Neural crest cell (in vitro differentiated cells): Measurements from ENCODE around the gene PTPRG. TPM values are rescaled to one million over a fixed set of nuclear protein-coding genes. Genes with fewer than 3 reads are reported as not detected.
A peak's percentile ranks its signal among the peaks of the same experiment; 100 is the strongest.

Experiments
- DNase-seq: peaks from one replicate; pipeline ENCODE4 v3.0.0; 2021; ENCODE audit warnings: low read depth, mixed read lengths, low spot score
- H3K27ac Mint-ChIP-seq: one replicate; pipeline ENCODE4 v1.8.0; 2021; ENCODE audit warnings: mild to moderate bottlenecking, mixed read lengths; ENCODE audit not compliant: unreplicated experiment
- H3K27me3 Mint-ChIP-seq: 2 replicates; pipeline ENCODE4 v1.8.0; 2021; ENCODE audit warnings: low read depth, mild to moderate bottlenecking, mixed read lengths
- H3K36me3 Mint-ChIP-seq: 2 replicates; pipeline ENCODE4 v1.8.0; 2021; ENCODE audit warnings: low read depth, mild to moderate bottlenecking, mixed read lengths
- H3K4me1 Mint-ChIP-seq: 2 replicates; pipeline ENCODE4 v1.8.0; 2021; ENCODE audit warnings: mixed read lengths
- H3K4me3 Mint-ChIP-seq: one replicate; pipeline ENCODE4 v1.8.0; 2021; ENCODE audit warnings: mild to moderate bottlenecking, mixed read lengths
- H3K9me3 Mint-ChIP-seq: 2 replicates; pipeline ENCODE4 v1.8.0; 2021; ENCODE audit warnings: mixed read lengths
- CTCF ChIP-seq: fragments of 200-600 bp; sonication (generic); conservative IDR thresholded peaks from 2 replicates; pipeline ENCODE4 v1.5.0; 2021; ENCODE audit warnings: antibody characterized with exemption, mild to moderate bottlenecking
- total RNA-seq: library from RNA; stranded (reverse); gene quantifications from 2 replicates; pipeline ENCODE4 v1.2.1, GENCODE V29; 2021

Gene PTPRG
- total RNA-seq, 1 donor from 2014 or later, result 41.2 TPM

GRCh38 chr3:62183969-62184368 lies 622.6 kb downstream of the PTPRG start:
- Mint-ChIP-seq H3K4me3 (no peak overlapping the region), H3K27ac (no peak overlapping the region), H3K4me1 (peaks cover 6% of the 10 kb centered on the region), H3K36me3 (peaks cover 9% of the 10 kb centered on the region), H3K9me3 (no peaks in the 10 kb centered on the region), H3K27me3 (no peaks in the 10 kb centered on the region)
- no peak for TF ChIP-seq CTCF
- DNase-seq, result no peak

DNA sequence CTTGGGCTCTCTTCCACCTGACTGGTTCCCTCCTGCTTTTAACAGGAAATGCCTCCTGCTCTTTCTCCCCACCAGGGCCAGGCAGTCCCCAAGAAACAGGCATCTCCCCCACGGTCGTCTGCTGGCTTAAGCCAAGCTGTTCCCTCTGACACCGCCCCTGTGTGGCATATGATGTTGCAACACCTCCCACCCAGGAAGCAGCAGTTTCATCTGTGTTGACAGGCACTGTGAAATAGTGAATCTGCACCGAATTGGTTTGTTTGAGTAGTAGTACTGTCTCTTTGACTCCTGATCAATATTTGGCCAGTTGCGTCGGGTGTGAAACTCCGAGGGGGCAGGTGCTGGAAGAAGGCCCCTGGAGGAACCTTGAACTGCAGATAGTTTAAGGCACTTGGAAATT lies 623.2 kb downstream of the PTPRG start:
- TF ChIP-seq CTCF, result no peak
- no peak for DNase-seq
- H3K4me3 Mint-ChIP-seq, result no peak overlapping the region
- H3K9me3 Mint-ChIP-seq, result no peaks in the 10 kb centered on the region
- H3K36me3 Mint-ChIP-seq, result peaks cover 9% of the 10 kb centered on the region
- H3K27ac Mint-ChIP-seq, result peak overlapping the region; percentile 88
- H3K4me1 Mint-ChIP-seq, result peaks cover 9% of the 10 kb centered on the region
- no peaks in the 10 kb centered on the region for H3K27me3 Mint-ChIP-seq

DNA sequence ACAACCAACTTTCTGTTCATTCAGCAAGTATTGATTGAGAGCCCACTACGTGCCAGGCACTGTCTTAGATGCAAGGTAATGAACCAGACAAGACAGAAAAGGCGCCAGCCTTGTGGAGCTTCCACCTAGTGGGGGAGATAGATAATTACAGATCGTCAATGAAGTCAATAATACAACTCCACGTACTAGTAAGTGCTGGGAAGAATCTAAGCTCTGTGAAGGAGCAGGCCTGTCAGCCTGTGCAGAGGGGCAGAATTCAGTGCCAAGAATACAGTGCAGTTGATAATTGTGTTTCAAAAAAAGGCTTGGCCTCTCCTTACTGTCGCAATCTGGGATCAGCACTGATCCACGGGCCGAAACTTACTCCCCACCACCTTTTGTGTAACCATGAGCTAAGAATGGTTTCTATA lies 625.7 kb downstream of the PTPRG start:
- no peak for DNase-seq
- peak; percentile 55 for TF ChIP-seq CTCF
- no peak overlapping the region for H3K4me3 Mint-ChIP-seq

DNA sequence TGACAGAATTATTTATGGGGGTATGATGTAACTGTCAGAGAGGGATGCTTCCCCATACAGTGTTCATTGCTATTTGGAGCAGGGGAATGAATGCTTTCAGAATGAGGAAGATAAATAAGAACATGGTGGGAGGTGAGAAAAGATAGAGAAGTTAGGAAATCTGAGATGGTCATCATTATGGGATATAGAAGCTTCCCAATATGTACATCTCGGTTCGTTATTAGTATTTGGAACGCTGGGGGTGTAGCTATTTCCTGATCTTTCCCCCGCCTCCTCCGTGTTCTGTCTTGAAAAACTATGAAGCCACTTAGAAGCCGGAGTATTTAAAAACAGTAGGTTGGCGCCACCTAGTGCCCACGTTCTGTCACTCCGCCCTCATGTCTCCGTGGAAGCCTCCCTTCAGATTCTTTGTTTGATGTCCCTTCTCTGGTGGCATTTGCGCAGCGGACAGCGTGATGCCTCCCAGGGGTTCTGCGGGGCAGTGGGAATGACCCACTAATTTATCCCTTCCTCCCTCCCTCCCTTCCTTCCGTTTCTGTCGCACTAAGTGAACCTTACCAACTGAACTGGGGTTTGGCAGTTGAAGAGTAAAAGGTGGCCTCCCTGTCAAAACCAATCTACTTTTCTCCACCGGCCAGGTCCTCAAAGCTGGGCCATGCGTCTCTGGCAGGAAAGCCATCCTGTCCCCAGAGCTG lies 627.5 kb downstream of the PTPRG start:
- no peaks in the 10 kb centered on the region for H3K27me3 Mint-ChIP-seq
- peak; percentile 76 for DNase-seq

More for the DNA sequence above, 625.7 kb downstream of the PTPRG start:
- no peaks in the 10 kb centered on the region for H3K9me3 Mint-ChIP-seq
- H3K27ac Mint-ChIP-seq, result no peak overlapping the region
- H3K4me1 Mint-ChIP-seq, result peaks cover 24% of the 10 kb centered on the region
- peaks cover 9% of the 10 kb centered on the region for H3K36me3 Mint-ChIP-seq
- H3K27me3 Mint-ChIP-seq, result no peaks in the 10 kb centered on the region

GRCh38 chr3:62189376-62189698 lies 628.0 kb downstream of the PTPRG start:
- Mint-ChIP-seq H3K27ac (peak overlapping the region; percentile 82), H3K4me3 (no peak overlapping the region), H3K27me3 (no peaks in the 10 kb centered on the region), H3K36me3 (peaks cover 12% of the 10 kb centered on the region), H3K9me3 (no peaks in the 10 kb centered on the region), H3K4me1 (peaks cover 33% of the 10 kb centered on the region)
- TF ChIP-seq CTCF, result no peak
- DNase-seq, result no peak

More for the DNA sequence above, 627.5 kb downstream of the PTPRG start:
- peak; percentile 92 for TF ChIP-seq CTCF
- peaks cover 11% of the 10 kb centered on the region for H3K36me3 Mint-ChIP-seq
- H3K9me3 Mint-ChIP-seq, result no peaks in the 10 kb centered on the region
- H3K4me3 Mint-ChIP-seq, result peak overlapping the region; percentile 16
- peaks cover 33% of the 10 kb centered on the region for H3K4me1 Mint-ChIP-seq
- H3K27ac Mint-ChIP-seq, result peak overlapping the region; percentile 82
